GM19239 (cell line): Measurements from ENCODE around the gene HSF4.

Experiments
- DNase-seq: peaks from one replicate; pipeline ENCODE4 v3.0.0; 2011; ENCODE audit warnings: low spot score; ENCODE audit not compliant: insufficient read length
- FAIRE-seq: peaks from 2 replicates; lab custom pipeline; 2011; peaks lifted over from hg19 to GRCh38; lab: Jason Lieb, UNC

Gene HSF4

GRCh38 chr16:67183284-67183626 lies 18.7 kb downstream of the HSF4 start:
- DNase-seq (no peak), FAIRE-seq (no peak)

DNA sequence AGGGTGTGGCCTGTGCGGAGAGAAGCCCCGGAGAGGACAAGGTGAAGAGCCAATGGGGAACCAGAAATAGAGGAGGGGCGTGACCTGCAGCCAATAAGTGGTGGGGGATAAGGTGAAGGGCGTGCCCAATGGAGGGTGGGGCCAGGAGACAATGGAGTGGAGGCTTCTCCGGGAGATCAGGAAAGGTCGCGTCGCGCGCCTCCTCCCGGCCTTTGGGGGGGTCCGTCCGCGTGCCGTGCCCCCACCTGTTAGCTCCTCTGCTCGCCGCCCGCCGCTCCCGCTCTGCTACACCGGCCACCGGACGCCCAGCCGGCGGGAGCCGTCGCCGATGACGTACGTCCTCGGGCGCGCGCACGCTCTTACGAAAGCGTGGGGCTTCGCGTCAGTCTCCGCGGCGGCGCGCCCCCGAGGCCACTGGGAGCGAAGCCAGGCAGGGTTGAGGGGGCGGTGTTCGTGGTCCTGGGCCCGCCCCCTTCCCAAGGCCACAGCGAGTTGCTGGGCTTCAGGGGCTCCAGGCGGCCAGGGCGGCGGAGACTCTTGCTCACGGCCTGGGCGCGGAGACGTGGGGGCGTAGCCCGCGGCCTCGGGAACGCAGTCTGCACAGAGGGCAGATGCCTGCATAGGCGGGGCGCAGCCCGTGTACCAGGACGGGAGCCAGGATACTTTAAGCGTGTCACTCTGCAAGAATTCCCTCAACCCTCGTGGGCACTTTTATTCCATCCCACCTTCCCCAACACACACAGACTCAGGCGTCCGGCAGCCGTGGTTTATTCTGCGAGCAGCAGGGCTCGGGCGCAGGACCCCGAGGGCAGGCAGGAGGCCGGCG lies 19.3 kb downstream of the HSF4 start, which contains the start of gene MATCAP1:
MATCAP1 (minus strand) TSS at position 337 of the 826 bp plus-strand sequence. CDS start 3,353 bp downstream, outside the sequence.
- FAIRE-seq (peak; percentile 100), DNase-seq (peak; percentile 100)

- DNase-seq (no peak), FAIRE-seq (peak; percentile 23)
These were observed 20.0 kb downstream of the HSF4 start for GRCh38 chr16:67184453-67184994.

DNA sequence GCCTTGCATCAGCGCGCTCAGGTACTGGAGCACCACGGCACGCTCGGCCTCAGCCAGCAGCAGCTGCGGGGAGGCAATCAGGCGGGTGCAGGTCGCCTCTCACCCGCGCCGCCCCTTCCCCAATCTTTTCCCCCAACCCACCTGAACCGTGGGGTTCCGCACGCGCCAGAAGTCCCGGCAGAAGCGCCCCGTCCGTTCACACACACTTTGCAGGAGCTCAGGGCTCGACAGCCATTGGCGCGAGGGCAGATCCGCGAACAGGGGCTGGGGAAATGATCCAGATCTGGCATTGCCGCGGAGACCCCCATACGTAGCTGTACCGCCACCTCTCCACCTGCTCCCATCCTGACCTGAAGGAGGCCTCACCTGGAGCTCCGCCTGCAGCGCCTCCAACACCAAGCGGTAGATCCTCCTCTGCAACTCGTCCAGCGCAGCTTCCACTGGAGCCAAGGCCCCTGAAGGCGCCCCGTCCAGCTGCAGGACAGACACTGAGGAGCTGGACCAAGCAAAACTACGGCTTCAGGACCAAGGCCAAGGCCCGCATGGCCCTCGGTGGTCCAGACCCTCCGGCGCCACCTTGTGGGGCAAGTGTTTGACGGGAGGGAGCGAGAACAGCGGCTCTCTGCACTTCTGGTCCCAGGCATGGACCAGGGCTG lies 20.6 kb downstream of the HSF4 start:
- DNase-seq: no peak
- FAIRE-seq: peak; percentile 96

DNA sequence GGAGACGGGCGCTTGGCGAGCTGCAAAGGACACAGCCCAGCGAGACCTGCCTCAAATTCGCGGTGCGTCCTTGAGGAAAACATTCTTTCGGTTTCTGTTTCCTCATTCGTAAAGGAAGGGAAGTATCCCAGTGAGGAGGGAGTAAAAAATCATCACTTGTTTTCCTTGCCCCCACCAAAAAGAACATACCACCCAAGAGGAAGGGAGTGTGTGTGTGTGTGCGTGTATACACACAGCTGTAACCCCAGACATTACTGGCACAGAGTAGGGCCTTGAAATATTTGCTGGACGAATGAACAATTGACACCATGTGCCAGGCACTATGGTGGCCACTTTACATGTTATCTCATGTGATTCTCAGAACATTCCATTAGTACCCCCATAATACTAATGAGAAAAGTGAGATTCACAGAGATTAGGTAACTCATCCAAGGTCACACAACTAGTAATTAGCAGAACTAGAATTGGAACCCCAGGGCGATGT lies 21.1 kb downstream of the HSF4 start:
- no peak for DNase-seq
- no peak for FAIRE-seq

- DNase-seq (no peak), FAIRE-seq (no peak)
These were observed 22.0 kb downstream of the HSF4 start for GRCh38 chr16:67186550-67186950.

- DNase-seq (no peak), FAIRE-seq (no peak)
These were observed 22.8 kb downstream of the HSF4 start for GRCh38 chr16:67187175-67187890.

- no peak for FAIRE-seq
- no peak for DNase-seq
These were observed 23.8 kb downstream of the HSF4 start for GRCh38 chr16:67188323-67188722.

DNA sequence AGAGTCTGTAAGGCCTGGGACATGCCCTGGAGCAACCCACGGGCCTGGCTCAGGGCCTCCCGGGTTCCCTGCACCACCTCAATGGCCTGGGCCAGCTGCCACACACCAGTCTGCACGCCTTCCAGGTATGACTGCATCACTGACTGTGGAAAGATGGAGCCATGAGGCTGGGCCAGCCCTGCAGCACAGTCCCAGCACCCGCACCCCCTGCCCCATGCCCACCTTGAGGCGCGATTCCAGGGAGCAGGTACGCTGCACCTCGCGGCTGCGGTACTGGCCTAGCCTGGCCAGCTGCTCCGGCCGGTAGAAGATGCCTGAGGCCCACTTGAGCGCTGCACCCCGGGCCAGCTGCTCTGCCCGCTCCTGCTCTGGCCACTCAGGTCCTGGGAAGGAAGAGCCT lies 24.3 kb downstream of the HSF4 start:
- no peak for FAIRE-seq

DNA sequence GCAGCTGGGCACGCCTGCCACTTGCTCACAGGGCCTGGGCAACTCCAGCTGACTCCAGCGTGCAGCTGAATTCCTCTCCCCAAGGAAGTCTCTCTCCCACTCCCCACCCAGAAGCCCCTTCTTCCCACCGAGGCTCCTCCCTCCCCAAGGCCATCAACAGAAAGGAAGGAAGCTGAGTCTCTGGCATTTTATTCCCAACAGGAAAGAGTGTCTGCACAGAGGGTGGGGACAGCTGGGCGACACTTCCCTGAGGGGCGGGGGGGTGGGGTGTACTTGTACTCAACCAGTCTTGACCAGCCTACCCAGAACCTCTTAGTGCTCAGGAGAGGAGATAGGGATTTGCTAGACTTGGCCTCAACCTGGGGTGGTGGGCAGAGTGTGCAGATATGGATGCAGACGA lies 25.5 kb downstream of the HSF4 start, which contains the start of gene EXOC3L1:
EXOC3L1 (minus strand) TSS at position 96 of the 400 bp plus-strand sequence. CDS start 460 bp downstream, outside the sequence.
- FAIRE-seq: no peak
- DNase-seq: no peak

More for the DNA sequence above, 24.3 kb downstream of the HSF4 start:
- no peak for DNase-seq

DNA sequence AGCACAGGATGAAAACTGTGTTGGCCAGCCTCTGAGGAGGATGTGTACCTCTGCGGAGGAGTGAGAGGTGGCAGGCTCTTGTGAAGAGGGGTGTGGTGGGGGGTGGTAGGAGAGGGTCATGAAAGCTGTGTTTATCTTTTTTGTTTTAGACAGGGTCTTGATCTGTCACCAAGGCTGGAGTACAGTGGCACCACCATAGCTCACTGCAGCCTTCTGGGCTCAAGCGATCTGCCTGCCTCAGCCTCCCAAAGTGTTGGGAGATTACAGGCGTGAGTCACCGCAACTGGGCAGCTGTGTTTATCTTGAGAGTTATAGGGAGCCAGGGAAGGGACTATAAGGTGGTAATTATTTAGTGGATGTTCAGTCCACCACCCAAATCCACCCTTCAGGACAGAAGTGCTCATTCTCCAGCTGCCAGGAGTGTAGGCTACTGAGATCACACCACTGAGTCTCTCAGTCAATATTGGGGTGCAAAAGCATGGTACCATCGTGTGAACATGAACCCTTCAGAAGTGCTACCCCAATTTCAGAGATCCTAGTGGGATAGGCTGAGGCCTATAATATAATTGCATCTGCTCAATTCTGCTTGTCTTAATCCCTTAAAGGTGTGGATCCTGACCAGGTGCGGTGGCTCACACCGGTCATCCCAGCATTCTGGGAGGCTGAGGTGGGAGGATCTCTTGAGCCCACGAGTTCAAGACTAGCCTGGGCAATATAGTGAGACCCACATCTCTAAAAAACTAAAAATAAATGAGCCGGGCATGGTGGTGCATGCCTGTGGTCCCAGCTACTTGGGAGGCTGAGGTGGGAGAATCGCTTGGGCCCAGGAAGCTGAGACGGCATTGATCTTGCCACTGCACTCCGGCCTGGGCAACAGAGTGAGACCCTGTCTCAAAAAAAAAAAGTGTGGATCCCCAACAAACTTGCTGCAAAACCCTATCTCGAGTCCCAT lies 26.2 kb downstream of the HSF4 start:
- FAIRE-seq (no peak), DNase-seq (no peak)

DNA sequence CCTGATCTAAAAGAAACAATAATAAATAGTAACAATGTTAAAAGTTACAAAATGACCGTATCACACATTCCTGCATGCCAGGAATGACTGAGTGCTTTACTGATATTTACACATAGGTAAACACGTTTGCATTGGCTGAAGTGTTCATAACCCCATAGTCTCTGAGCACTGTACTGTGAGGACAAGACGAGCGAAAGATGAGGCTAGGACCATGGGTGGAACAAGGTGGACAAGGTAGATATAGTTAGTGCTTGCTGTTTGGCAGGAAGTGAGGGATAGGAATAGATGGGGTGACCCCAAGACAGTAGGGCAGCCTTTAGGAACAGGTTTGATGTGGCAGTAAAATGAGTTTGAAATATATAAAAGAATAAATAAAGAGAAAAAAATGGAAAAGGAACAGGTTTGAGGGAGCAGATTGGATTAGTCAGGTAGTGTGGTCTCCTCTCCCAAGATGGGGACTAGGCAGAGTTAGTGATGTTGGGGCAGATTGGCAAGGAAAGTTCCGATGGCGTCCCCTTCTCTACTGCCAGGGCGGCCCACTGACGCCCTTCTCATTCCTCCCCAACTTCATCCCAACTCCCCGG lies 27.0 kb downstream of the HSF4 start:
- DNase-seq (no peak), FAIRE-seq (no peak)

- peak; percentile 99 for FAIRE-seq
- peak; percentile 99 for DNase-seq
These were observed 27.6 kb downstream of the HSF4 start, which contains the start of gene E2F4 for GRCh38 chr16:67191995-67192681. Gene E2F4, plus strand, starts transcription at chr16:67192155. Its CDS starts 73 bp downstream, at chr16:67192228.

DNA sequence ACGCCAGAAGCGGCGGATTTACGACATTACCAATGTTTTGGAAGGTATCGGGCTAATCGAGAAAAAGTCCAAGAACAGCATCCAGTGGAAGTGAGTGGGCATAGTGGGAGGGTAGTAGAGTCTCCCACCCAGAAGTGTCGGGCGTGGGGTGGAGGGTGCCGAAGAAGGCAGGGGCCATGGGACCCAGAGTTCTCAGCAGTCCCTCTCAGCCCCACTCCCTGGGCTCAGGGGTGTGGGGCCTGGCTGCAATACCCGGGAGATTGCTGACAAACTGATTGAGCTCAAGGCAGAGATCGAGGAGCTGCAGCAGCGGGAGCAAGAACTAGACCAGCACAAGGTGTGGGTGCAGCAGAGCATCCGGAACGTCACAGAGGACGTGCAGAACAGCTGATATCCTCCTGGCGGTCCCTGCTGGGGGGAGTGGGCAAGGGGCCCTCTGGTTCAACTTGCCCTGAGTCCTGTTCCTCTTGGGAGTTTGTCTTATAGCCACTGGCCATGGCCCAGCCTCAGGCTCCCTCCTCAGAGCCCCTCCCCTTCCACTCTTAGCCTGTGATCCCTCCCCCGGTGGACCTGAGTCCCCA lies 28.3 kb downstream of the HSF4 start:
- DNase-seq: no peak
- no peak for FAIRE-seq

- no peak for DNase-seq
- FAIRE-seq: no peak
These were observed 29.0 kb downstream of the HSF4 start for GRCh38 chr16:67193536-67193935.

- no peak for DNase-seq
- no peak for FAIRE-seq
These were observed 29.7 kb downstream of the HSF4 start for GRCh38 chr16:67194260-67194659.

- FAIRE-seq (no peak), DNase-seq (no peak)
These were observed 31.1 kb downstream of the HSF4 start for GRCh38 chr16:67195676-67196075.

DNA sequence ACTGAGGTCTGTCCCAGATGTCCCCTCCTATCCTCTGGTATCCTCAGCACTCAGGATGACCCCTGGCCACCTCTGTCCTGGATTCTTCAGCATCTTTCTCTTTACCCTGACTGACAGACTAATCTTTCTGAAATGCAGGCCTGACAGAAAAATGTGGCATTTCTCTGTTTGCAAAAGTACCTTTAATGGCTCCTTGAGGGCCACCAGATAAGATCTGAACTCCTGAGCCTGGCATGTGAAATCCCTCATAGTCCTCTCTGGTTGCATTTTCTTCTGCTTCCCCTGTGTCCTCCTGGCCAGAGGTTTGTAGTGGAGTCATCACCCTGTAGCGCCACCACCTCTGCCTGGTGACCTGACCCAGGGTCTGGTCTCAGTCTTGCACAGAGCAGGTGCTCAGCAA lies 32.3 kb downstream of the HSF4 start:
- FAIRE-seq (no peak), DNase-seq (no peak)
